ENCODE data around the gene AATK. TPM values are rescaled to one million over a fixed set of nuclear protein-coding genes. Genes with fewer than 3 reads are reported as not detected.

AATK gene
- total and polyA plus RNA-seq, 2 of the 13 experiments (the other 11 are each of a cell fraction or from before 2014, with no cell fraction given): 2.9 to 8.4 TPM

DNA sequence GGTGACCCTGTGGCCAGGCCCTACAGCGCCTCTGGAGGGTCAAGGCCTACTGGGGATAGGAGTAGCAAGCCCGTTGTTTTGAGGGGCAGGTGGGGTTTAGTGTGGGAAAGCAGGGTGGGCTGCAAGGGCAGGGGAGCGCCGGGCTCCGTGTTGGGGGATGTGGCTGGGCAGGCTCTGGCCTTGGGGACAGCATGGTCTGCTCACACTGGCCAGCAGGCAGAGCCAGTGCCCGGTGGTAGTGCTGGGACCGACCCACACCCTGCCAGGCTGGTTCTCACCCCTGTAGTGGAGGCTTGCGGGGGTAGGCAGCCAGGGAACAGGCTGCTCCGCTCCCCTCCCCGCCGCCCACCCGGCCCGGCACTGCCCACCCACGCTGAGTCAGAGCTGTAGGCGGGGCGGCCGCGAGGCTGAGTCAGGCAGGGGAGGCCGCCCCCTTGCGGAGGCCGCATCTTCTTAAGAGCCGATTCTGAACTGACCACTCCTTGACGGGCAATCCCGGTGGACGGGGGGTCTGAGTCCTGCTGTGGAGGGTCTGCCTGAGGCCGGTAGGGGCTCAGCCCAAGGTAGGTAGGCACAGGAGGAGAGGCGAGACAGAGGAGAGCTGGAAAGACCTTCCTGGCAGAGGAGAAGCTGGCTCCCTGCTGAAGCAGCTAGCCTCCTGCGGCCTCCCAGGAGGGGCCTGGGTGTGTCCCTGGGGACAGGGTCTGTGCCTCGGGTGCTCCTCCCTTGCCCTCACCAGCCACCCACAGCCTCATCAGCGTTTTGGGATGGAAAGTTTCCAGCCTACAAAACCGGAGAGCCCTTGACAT, 68.7 kb downstream of the AATK start (continued):
- TF ChIP-seq PCBP1 (IDR thresholded peaks at IDR 0.05; ENCODE audit: borderline replicate concordance, low read depth, low read length) (0 out of 2 replicates have a peak, but pooled peaks have one; percentile 19), ZNF160 (CRISPR knock-in tag; IDR thresholded peaks at IDR 0.05) (0 out of 2 replicates have a peak, but pooled peaks have one; percentile 16), HOXA5 (CRISPR knock-in tag; IDR thresholded peaks at IDR 0.05) (peak; percentile 54; the same call in 1 of the 2 replicates), REST (IDR thresholded peaks at IDR 0.05; ENCODE audit: borderline replicate concordance in 1 of 2, low read depth in 1 of 2, low read length in 2 of 2) (no peak; a peak in 1 of 4 replicates), HDAC1 (CRISPR knock-in tag; IDR thresholded peaks at IDR 0.05) (no peak), RCOR2 (CRISPR knock-in tag; IDR thresholded peaks at IDR 0.05) (no peak), MYC (CRISPR knock-in tag; IDR thresholded peaks at IDR 0.05; ENCODE audit: borderline replicate concordance) (peak; percentile 64; the same call in 1 of the 2 replicates), FOSL2 (CRISPR knock-in tag; IDR thresholded peaks at IDR 0.05) (peak; percentile 96), ZBTB21 (CRISPR knock-in tag; IDR thresholded peaks at IDR 0.05) (no peak), ZNF180 (CRISPR knock-in tag; IDR thresholded peaks at IDR 0.05; ENCODE audit: borderline replicate concordance, low read depth) (no peak), RBFOX2 (IDR thresholded peaks at IDR 0.05; ENCODE audit: low read depth, low read length) (0 out of 2 replicates have a peak, but pooled peaks have one; percentile 26), SMAD3 (CRISPR knock-in tag; IDR thresholded peaks at IDR 0.05) (peak; percentile 51; the same call in 1 of the 2 replicates), ATRX (CRISPR knock-in tag; IDR thresholded peaks at IDR 0.05; ENCODE audit: borderline replicate concordance) (no peak), JDP2 (CRISPR knock-in tag; IDR thresholded peaks at IDR 0.05; ENCODE audit: borderline replicate concordance) (no peak), KLF9 (CRISPR knock-in tag; IDR thresholded peaks at IDR 0.05; ENCODE audit: low read depth) (no peak), EZH2 (conservative IDR thresholded peaks at IDR 0.05; ENCODE audit: low read depth, low read length) (no peak), HES4 (CRISPR knock-in tag; IDR thresholded peaks at IDR 0.05; ENCODE audit: borderline replicate concordance) (0 out of 2 replicates have a peak, but pooled peaks have one; percentile 74), MAF1 (CRISPR knock-in tag; IDR thresholded peaks at IDR 0.05; ENCODE audit: borderline replicate concordance) (no peak), SMARCC2 (IDR thresholded peaks at IDR 0.05) (no peak), RELA (CRISPR knock-in tag; IDR thresholded peaks at IDR 0.05) (0 out of 2 replicates have a peak, but pooled peaks have one; percentile 79)
- TF ChIP-seq, protein P1, sequence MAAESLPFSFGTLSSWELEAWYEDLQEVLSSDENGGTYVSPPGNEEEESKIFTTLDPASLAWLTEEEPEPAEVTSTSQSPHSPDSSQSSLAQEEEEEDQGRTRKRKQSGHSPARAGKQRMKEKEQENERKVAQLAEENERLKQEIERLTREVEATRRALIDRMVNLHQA (CRISPR knock-in tag; IDR thresholded peaks at IDR 0.05): no peak
- TF ChIP-seq, protein P2, sequence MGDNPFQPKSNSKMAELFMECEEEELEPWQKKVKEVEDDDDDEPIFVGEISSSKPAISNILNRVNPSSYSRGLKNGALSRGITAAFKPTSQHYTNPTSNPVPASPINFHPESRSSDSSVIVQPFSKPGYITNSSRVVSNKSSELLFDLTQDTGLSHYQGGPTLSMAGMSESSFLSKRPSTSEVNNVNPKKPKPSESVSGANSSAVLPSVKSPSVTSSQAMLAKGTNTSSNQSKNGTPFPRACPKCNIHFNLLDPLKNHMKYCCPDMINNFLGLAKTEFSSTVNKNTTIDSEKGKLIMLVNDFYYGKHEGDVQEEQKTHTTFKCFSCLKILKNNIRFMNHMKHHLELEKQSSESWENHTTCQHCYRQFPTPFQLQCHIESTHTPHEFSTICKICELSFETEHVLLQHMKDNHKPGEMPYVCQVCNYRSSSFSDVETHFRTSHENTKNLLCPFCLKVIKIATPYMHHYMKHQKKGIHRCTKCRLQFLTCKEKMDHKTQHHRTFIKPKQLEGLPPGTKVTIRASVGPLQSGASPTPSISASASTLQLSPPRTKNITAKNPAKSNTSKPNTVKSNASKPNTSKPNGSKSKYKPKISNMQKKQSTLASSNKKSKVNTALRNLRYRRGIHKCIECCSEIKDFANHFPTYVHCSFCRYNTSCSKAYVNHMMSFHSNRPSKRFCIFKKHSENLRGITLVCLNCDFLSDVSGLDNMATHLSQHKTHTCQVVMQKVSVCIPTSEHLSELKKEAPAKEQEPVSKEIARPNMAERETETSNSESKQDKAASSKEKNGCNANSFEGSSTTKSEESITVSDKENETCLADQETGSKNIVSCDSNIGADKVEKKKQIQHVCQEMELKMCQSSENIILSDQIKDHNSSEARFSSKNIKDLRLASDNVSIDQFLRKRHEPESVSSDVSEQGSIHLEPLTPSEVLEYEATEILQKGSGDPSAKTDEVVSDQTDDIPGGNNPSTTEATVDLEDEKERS (CRISPR knock-in tag; IDR thresholded peaks at IDR 0.05): 0 out of 2 replicates have a peak, but pooled peaks have one; percentile 67

Data from HepG2 (cell line).